ENCODE results near the gene OVOL2.

Gene OVOL2

GRCh38 chr20:18011482-18011881, 46.2 kb downstream of the OVOL2 start:
- DNase-seq = no peak

DNA sequence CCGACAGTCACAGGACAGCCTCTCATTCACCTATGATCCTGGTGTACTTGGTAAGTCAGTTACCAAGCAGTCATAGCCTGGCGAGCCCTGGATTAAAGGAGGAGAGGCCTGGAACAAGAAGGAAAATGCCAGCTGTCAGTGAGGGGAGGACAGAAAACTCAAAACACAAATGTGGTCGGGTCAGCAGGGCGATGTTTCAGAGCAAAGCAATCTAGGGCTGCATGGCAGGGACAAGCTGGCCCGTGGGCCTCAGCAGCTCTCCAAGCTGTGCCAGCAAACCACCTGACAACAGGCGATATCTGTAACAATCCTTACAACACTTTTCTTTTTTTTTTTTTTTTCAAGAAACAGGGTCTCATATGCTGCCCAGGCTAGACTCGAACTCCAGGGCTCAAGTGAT, 48.6 kb downstream of the OVOL2 start:
- DNase-seq = no peak

DNA sequence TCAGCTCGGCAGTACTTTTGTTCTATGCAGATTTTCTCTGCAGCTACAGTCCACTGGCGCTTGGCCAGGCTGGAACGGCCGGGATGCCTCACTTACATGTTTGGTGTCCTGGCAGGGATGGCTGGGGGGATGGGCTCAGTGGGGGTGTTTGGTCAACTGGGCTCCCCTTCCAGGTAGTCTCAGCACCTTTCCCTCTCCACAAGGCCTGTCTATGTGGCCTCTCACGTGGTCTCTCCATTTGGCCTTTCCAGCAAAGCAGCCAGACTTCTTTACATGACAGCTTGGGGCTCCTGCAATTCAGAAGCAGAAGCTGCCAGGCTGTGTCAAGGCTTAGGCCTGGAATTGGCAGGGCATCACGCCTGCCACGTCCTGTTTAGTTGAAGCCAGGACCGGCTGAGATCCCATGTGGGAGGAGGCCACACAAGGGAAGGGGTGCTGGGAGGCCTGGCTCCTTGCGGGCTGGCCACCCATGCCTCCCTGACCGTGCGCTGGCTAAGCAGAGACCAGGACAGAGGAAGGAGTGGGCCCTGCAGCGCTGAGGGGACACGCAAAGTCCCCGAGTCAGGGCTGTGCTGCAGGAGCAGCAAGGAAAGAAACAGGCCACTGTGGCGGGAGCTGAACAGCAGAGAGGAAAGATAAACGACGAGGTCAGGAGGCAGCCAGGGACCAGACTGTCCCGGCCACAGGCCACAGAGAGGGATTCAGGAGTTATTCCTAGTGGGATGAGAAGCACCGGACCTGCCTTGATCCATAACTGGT, 50.0 kb downstream of the OVOL2 start:
- DNase-seq = no peak

- no peak for DNase-seq
Measured at GRCh38 chr20:18006684-18007083, 51.0 kb downstream of the OVOL2 start.

DNA sequence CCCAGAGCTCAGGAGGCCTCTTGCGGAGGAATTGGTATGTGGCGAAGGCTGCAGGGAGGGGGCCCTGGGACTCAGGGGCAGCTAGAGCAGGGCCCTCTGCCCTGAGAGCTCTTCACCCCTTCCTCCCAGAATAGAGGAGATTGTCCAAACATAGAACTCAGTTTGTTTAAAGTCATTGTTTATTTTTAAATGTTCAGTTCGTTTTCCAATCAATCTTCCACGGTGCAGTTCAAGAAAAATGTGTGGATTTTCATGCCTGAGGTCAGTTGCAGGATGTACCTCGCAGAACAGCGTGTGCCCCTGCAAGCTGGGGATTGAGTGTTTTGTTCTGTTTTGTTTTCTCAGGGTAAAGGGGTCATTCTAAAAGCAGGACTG, 51.7 kb downstream of the OVOL2 start:
- DNase-seq = no peak

- no peak for DNase-seq
Measured at GRCh38 chr20:18005170-18005989, 52.3 kb downstream of the OVOL2 start.

GRCh38 chr20:18004384-18005031, 53.2 kb downstream of the OVOL2 start:
- DNase-seq = no peak

DNA sequence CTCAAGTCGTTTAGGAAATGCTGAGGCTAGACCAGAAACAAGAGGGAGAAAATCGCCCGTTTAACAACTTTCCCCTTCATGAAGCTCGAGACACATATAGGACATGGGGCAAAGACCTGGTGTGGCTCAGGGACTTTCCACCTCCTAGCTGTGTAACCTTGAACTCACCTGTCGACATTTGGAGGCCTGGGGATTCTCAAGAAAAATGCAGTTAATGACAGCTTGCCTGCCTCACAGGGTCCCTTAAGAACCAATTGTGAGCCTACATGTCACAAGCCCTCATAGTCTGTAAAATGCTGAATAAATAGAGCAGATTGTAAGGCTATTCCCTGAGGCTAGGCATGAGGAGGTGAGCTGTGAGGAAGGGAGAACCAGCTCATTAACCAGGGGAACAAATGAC, 53.8 kb downstream of the OVOL2 start:
- no peak for DNase-seq

DNA sequence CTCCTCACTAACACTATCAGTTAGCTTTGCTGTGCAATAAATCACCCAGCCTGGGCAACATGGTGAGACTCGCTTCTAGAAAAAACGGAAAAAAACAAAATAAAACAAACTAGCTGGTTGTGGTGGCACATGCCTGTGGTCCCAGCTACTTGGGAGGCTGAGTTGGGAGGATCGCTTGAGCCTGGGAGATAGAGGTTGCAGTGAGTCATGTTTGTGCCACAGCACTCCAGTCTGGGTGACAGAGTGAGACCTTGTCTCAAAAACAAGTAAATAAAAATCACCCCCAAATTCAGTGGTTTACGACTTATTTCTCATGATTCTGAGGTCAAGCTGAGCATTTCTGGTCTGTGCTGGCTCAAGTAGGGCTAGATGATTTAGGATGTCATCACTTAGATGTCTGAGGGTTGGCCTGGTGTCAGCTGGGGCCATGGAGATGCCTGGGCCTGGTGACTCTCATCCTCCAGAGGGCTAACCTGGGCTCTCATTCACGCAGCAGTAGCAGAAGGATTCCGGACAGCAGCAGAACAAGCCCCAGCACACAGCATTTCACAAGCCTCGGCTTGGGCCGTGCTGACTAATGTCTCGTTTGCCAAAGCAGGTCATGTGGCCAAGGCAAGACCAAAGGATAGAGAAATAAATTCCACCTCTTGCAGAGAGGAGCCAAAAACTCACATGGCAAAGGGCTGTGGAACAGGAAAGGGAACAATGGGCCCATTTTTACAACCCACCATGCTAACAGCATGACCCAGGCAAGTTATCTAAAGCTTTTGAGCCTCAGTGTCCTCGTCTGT, 56.4 kb downstream of the OVOL2 start:
- no peak for DNase-seq

- no peak for DNase-seq
Measured at GRCh38 chr20:17999566-17999965, 58.1 kb downstream of the OVOL2 start.

DNA sequence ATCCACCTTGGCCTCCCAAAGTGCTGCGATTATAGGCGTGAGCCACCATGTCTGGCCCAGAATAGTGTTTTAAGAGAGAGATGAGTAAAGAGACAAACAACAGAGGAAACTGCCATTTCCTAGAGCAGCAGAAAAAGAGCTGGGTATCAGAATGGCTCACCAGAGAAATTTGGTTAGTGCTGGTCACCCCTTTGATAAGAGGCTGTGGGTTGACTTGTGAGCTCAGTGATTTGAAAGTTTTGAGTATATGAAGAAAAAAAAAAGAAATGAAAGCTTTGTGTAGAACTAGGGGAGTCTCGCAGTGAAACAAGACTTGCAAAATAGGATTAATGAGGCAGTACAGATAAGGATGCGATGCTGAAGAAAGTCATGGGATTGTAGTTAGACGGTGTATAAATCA, 59.3 kb downstream of the OVOL2 start:
- DNase-seq = no peak

DNA sequence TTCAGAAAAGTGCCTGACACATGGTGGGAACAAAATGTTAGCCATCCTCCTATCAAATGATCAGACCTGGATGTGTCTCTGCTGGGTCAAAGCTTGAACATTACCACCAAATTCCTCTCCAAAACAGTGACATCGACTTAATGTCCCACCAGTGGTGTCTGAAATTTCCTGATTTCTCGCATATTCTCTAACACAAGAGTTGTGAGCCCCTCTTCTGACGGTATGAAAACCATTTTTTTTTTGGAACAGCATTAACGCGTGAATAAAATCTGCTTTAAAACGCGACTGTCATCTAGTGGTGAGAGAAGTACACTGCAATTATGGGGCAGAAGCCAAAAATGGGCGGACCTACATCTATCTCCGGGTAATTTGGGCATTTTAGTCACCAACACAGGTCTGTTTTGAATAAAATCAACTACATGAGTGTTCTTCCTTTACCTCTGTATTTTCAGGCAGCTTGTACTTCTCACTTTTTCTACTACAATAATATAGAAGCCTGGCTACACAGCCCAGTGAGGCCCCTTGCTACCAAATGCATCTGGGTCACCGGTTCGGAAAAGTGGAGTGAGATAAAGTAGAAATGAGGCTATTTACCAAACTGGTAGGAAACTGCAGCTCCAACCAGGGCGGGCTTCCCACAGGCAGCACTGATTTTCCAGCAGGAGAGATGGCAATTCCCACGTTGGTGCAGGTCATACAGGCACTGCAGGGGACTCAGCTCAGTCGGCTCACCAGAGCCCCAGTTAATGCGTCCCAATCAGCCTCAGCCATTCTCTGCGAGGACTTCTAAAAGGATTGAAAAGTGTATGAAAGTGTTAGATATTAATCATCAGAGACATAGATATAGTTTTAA, 61.5 kb downstream of the OVOL2 start:
- no peak for DNase-seq

DNA sequence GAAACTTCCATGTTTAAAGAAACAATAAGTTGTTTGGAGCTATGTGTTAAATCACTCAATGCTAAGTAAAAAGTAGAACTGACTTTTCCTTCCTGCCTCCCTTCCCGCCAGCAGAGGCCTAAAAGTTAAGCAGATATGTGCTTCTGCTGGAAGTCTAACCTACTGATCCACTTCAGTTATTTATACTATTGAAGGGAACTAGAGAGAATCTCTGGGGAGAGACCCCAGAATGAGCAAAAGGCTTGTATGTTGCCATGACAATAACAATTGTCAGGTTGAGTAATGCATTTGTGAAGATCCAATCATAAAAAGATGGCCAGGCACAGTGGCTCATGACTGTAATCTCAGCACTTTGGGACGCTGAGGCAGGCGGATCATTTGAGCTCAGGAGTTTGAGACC, 64.2 kb downstream of the OVOL2 start:
- no peak for DNase-seq

DNA sequence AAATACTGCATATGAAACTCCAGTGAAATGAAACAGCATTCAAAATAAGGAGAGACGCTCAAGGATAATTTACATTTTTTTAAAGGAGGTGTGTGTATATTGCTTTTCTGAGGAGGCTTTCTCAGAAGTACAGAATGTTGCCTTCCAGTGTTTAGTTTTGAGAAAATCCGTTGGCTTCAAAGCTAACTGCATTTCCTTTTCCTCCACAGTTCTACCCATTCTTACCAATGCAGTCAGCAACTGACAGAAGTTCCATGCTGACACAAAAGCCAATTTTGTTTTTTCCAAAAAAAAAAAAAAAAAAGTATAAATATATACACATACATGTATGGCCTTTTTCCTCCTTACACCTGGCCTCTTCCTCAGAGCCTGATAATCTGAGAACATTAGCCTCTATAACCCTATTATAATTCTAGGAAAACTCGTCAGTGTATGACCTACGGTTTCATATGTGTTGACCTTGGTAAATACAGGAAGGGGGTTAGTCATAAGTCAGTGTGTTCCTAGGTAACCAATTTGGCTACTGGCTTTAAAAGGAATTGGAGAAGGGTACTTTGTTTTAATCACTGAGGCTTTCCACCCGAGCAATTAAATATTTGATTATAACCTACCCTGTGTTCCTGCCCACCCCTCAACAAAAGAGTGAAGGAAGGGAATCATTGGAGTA, 64.7 kb downstream of the OVOL2 start:
- DNase-seq = no peak

- DNase-seq = no peak
Measured at GRCh38 chr20:17992224-17992637, 65.5 kb downstream of the OVOL2 start.

DNA sequence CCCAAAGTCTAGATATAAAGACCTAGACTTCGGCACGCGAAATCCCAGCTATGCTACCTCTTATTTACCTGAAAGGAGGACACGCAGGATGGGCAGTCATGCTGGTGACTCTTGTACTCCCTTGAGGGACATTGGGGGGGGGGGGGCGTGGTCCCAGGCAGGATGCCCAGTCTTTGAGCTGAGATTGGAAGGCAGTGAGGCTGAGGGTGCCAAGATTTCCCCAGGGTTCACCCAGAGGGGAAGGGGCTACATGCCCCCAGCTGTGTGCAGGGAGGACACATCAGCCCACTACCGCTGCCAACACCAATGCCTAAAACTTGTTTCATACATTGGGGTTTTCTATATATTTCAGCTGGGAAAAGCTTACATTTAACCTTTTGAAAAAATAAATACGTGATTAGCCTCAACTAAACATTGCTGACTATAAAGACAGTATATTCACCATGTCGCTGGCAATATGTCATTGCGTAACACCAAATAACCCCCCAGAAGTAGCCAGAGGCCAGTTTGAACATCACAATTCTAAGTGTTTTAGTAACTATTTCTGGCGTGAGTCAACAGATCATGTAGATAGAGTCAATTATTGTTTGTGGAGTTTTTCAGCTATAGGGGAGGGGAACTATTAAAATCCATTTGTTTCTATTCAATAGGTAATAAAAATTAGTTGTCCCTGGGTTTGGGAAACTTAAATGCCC, 67.3 kb downstream of the OVOL2 start:
- no peak for DNase-seq

- DNase-seq = no peak
Measured at GRCh38 chr20:17987988-17988387, 69.7 kb downstream of the OVOL2 start.

- no peak for DNase-seq
Measured at GRCh38 chr20:17985388-17986018, 72.2 kb downstream of the OVOL2 start.

DNA sequence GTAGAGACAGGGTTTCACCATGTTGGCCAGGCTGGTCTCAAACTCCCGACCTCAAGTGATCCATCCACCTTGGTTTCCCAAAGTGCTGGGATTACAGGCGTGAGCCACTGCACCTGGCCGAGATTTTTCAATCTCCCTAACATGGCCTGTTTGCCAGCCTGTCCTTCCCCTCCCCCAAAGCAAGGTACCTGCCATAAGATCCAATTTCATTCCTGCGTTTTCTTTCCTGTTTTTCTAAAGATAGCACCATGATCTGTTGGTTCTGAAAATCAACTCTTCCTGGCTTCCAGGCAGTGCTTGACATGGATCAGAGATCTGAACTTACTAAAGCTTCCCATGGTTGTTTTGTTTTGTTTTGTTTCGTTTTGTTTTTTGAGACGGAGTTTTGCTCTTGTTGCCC, 81.4 kb downstream of the OVOL2 start:
- DNase-seq = no peak
